PC-9 (cell line): ENCODE data around the gene MAD2L2.

ENCODE experiments used
- CTCF ChIP-seq: fragments of 200-600 bp; sonication (generic); conservative IDR thresholded peaks from 2 replicates; pipeline ENCODE4 v1.6.1; 2017; ENCODE audit warnings: mixed run types, antibody characterized with exemption, mild to moderate bottlenecking, moderate library complexity
- EZH2 ChIP-seq: fragments of 200-600 bp; sonication (generic); IDR thresholded peaks from 2 replicates; pipeline ENCODE4 v1.8.0; 2017; ENCODE audit warnings: antibody characterized with exemption, low read depth

- TF ChIP-seq CTCF: no peak
- no peak for TF ChIP-seq EZH2
Measured at GRCh38 chr1:11646317-11646716, 34.6 kb downstream of the MAD2L2 start.
